Glomerular visceral epithelial cell (primary cell): ENCODE measurements around the gene STIM1.
"Not testable (repeated sequence)": the region's sequence is repeated elsewhere in the genome, so short reads cannot be mapped to it uniquely, and the experiment has no call there.

ENCODE experiments used
- DNase-seq: peaks from one replicate; pipeline ENCODE4 v3.0.0-alpha.2; 2016; ENCODE audit errors: extremely low spot score

The STIM1 gene

GRCh38 chr11:4111834-4112233 lies 256.4 kb downstream of the STIM1 start:
- DNase-seq = no peak

- no peak for DNase-seq
These were observed 259.7 kb downstream of the STIM1 start for GRCh38 chr11:4115128-4115527.

DNA sequence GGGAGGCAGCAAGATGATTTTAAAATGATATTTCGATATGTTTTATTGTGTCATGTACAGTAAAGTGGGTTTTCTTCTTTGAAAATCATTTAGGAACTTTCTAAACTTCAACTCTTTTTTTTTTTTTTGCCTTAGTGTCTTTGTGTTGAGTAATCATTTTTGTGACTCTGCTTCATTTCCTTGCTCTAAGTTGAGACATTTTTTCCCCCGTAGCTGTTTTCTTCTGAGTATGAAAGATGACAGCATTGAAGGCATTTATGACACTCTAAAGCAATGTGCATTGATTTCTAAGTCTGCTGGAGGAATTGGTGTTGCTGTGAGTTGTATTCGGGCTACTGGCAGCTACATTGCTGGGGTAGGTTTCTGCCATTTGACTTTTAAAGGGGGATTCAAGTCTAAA lies 262.6 kb downstream of the STIM1 start:
- DNase-seq = peak; percentile 7

DNA sequence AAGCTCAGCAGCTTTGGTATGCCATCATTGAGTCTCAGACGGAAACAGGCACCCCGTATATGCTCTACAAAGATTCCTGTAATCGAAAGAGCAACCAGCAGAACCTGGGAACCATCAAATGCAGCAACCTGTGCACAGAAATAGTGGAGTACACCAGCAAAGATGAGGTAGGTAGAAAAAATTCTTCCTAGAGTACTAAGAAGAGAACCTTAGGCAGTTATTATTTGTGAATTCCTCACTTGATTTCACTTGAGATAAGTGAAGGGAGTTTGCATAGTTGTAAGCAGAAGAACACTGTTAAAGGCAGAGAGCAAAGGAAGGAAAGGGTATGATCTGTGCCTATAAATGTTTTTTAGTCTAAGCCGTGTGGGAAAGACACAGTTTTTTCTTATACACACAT lies 267.8 kb downstream of the STIM1 start:
- DNase-seq = no peak

- peak; percentile 9 for DNase-seq
These were observed 269.7 kb downstream of the STIM1 start for GRCh38 chr11:4125141-4125540.

- DNase-seq = no peak
These were observed 271.9 kb downstream of the STIM1 start for GRCh38 chr11:4127357-4127756.

- not testable (repeated sequence) for DNase-seq
These were observed 274.8 kb downstream of the STIM1 start for GRCh38 chr11:4130219-4130618.

GRCh38 chr11:4134806-4135205 lies 279.3 kb downstream of the STIM1 start:
- peak; percentile 42 for DNase-seq

GRCh38 chr11:4138497-4138896 lies 283.0 kb downstream of the STIM1 start:
- no peak for DNase-seq

- no peak for DNase-seq
These were observed 284.7 kb downstream of the STIM1 start for GRCh38 chr11:4140067-4140636.
